Right lobe of liver (tissue), 6 donors: ENCODE results near the gene EPS8. TPM values are rescaled to one million over a fixed set of nuclear protein-coding genes. Genes with fewer than 3 reads are reported as not detected.

Experiments used
- ATAC-seq, 4 donors: fragments of 200-7000 bp; cut with Tn5 transposase; one replicate each; pipeline ENCODE4 v1.9.1; 2020; ENCODE audit warnings: mild to moderate bottlenecking in 4 of 4, moderate library complexity in 4 of 4
- DNase-seq, 3 donors: peaks; one replicate each; pipeline ENCODE4 v3.0.0-alpha.2; 2020
- H3K27ac ChIP-seq, 3 donors: fragments of 200-600 bp; one replicate each; pipeline ENCODE4 v1.8.0; 2022
- H3K27me3 ChIP-seq, 2 donors: fragments of 200-600 bp; one replicate each; pipeline ENCODE4 v1.8.0; 2022
- H3K36me3 ChIP-seq, 4 donors: fragments of 200-600 bp; sonication (generic) in 1 of 4; one replicate each; pipeline versions ENCODE4 v1.5.1 to v1.8.0; 2017 to 2022; ENCODE audit warnings: control low read depth in 1 of 4
- H3K4me1 ChIP-seq, 4 donors: fragments of 200-600 bp; sonication (generic) in 1 of 4; one replicate each; pipeline versions ENCODE4 v1.5.1 to v1.8.0; 2017 to 2022; ENCODE audit warnings: control low read depth in 1 of 4
- H3K4me3 ChIP-seq, 3 donors: fragments of 200-600 bp; one replicate each; pipeline ENCODE4 v1.8.0; 2022
- H3K9me3 ChIP-seq, 4 donors: fragments of 200-600 bp; sonication (generic) in 1 of 4; one replicate each; pipeline versions ENCODE4 v1.5.1 to v1.8.0; 2017 to 2022; ENCODE audit warnings: control low read depth in 1 of 4
- CTCF ChIP-seq, 4 donors: fragments of 200-600 bp in 3 of 4; fragments of 450-650 bp in 1 of 4; IDR thresholded peaks; one replicate each; pipeline versions ENCODE4 v1.5.1 to v1.8.0; 2016 to 2022; ENCODE audit warnings: antibody characterized with exemption in 4 of 4, mild to moderate bottlenecking in 2 of 4
- POLR2A ChIP-seq: fragments of 450-650 bp; IDR thresholded peaks from one replicate; pipeline ENCODE4 v1.6.1; 2017; ENCODE audit warnings: antibody characterized with exemption, mild to moderate bottlenecking
- WGBS: methylation state at CpG from one replicate; pipeline ENCODE4 v1.1.6; 2018; ENCODE audit warnings: low coverage, low lambda C conversion rate; ENCODE audit not compliant: insufficient coverage; ENCODE audit errors: missing lambda C conversion rate; 5-methylcytosine and 5-hydroxymethylcytosine counted together
- intact Hi-C, 2 donors: fragments of 100-400 bp; cut with DNase I; formaldehyde crosslinking; loops; one replicate each; pipeline versions ENCODE4 v1.11.2 to v1.14.1; 2022
- total RNA-seq, 6 experiments: library from RNA; depleted of rRNA in 2 of 6; stranded (reverse); fragments of >200 nt in 2 of 6; fragmentation: NEBNext Ultra II Directional in 3 of 6; extraction: Animal tissue kit (Norgen Biotek cat#: 25700) in 3 of 6; gene quantifications; one replicate each; pipeline versions ENCODE4 v1.1.0 to v1.2.4, GENCODE V29; 2016 to 2023
- donor health status: DM: no; HTN: yes; CAD: no.
- donor health status: DM: no; HTN: no; CAD: no.
- donor health status: DM: no; HTN: no; CAD: no.
- donor health status: DM: no; HTN: yes; CAD: no.
- donor health status: DM: no; HTN: yes; CAD: no.

Gene EPS8
- total RNA-seq, 6 experiments from 2014 or later: 21.3 to 44.8 (median 28.2) TPM

GRCh38 chr12:15801770-15802744, 12.9 kb upstream of the EPS8 start:
- H3K4me1 ChIP-seq: peaks cover 0 to 12% (median 0%) of the 10 kb centered on the region in 4 donors
- H3K27ac ChIP-seq: no peak overlapping the region
- H3K36me3 ChIP-seq: no peaks in the 10 kb centered on the region
- intact Hi-C loops: no loop called here
- no peaks in the 10 kb centered on the region for H3K9me3 ChIP-seq
- ATAC-seq (no peak), DNase-seq (no peak)
- no peaks in the 10 kb centered on the region for H3K27me3 ChIP-seq
- no peak overlapping the region for H3K4me3 ChIP-seq
- 77% methylated on average over 2 of the region's 6 CpGs for WGBS
- TF ChIP-seq CTCF (IDR thresholded peaks at IDR 0.05): no peak
- no peak for TF ChIP-seq POLR2A

DNA sequence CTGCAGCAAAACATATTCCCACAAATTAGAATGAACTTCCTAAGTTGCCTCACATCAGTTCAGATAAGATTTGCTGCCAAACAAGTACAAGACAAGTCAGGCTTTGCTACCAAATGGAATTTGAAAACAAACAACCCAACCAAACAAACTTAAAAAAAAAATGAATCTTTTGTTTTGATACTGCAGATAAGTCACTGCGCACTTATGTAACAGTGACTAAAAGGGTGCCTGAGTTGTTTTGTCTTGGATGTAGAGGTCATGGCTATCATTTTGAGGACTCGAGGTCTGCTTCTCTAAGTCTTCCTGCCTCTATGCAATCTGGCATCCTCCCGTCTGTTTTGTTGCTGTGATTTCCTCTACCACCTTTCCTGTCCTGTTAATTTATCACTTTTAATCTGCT, 11.1 kb upstream of the EPS8 start:
- no peak overlapping the region for H3K27ac ChIP-seq
- no peaks in the 10 kb centered on the region for H3K36me3 ChIP-seq
- DNase-seq: no peak
- WGBS: 48% methylated on average over 3 of the region's 3 CpGs
- intact Hi-C loops: no loop called here
- no peak overlapping the region for H3K4me3 ChIP-seq
- no peak for TF ChIP-seq CTCF (IDR thresholded peaks at IDR 0.05)
- no peak for TF ChIP-seq POLR2A
- peak; percentile 18 to 82 (median 48) for ATAC-seq
- no peaks in the 10 kb centered on the region for H3K27me3 ChIP-seq
- no peaks in the 10 kb centered on the region for H3K9me3 ChIP-seq
- peaks cover 0 to 19% (median 1%) of the 10 kb centered on the region in 4 donors for H3K4me1 ChIP-seq

- WGBS: 31% methylated on average over 3 of the region's 3 CpGs
- peak; percentile 60 to 86 (median 70) for ATAC-seq
- Histone ChIP-seq H3K36me3 (no peaks in the 10 kb centered on the region), H3K4me1 (peaks cover 0 to 19% (median 1%) of the 10 kb centered on the region in 4 donors), H3K9me3 (no peaks in the 10 kb centered on the region), H3K4me3 (no peak overlapping the region), H3K27me3 (no peaks in the 10 kb centered on the region), H3K27ac (peak overlapping the region in 1 of 3 donors; percentile 22)
- TF ChIP-seq POLR2A (no peak), CTCF (IDR thresholded peaks at IDR 0.05) (no peak)
- intact Hi-C loops: no loop called here
- DNase-seq: no peak
Observed at GRCh38 chr12:15797818-15798217, 8.6 kb upstream of the EPS8 start.

- H3K4me1 ChIP-seq: peaks cover 0 to 19% (median 1%) of the 10 kb centered on the region in 4 donors
- intact Hi-C loops: no loop called here
- H3K27ac ChIP-seq: peak overlapping the region in 1 of 3 donors; percentile 23
- H3K9me3 ChIP-seq: no peaks in the 10 kb centered on the region
- no peak overlapping the region for H3K4me3 ChIP-seq
- TF ChIP-seq CTCF (IDR thresholded peaks at IDR 0.05) (no peak), POLR2A (no peak)
- no peaks in the 10 kb centered on the region for H3K27me3 ChIP-seq
- DNase-seq: no peak
- ATAC-seq: peak in 3 of 4 donors; percentile 43 to 87 (median 63)
- no peaks in the 10 kb centered on the region for H3K36me3 ChIP-seq
- 58% methylated on average over 4 of the region's 4 CpGs for WGBS
Observed at GRCh38 chr12:15796493-15797141, 7.4 kb upstream of the EPS8 start.
